Inferior parietal cortex (tissue), 1 donor: Measurements from ENCODE around the gene PPARD.
A peak's percentile ranks its signal among the peaks of the same experiment; 100 is the strongest.
"Not testable (repeated sequence)": the region's sequence is repeated elsewhere in the genome, so short reads cannot be mapped to it uniquely, and the experiment has no call there.

Source experiments
- DNase-seq: peaks from one replicate; pipeline ENCODE4 v3.0.0-alpha.2; 2016; ENCODE audit errors: extremely low spot score

PPARD gene

GRCh38 chr6:35312076-35312800, 30.1 kb upstream of the PPARD start:
- no peak for DNase-seq

- no peak for DNase-seq
Measured at GRCh38 chr6:35312807-35313206, 29.6 kb upstream of the PPARD start.

DNA sequence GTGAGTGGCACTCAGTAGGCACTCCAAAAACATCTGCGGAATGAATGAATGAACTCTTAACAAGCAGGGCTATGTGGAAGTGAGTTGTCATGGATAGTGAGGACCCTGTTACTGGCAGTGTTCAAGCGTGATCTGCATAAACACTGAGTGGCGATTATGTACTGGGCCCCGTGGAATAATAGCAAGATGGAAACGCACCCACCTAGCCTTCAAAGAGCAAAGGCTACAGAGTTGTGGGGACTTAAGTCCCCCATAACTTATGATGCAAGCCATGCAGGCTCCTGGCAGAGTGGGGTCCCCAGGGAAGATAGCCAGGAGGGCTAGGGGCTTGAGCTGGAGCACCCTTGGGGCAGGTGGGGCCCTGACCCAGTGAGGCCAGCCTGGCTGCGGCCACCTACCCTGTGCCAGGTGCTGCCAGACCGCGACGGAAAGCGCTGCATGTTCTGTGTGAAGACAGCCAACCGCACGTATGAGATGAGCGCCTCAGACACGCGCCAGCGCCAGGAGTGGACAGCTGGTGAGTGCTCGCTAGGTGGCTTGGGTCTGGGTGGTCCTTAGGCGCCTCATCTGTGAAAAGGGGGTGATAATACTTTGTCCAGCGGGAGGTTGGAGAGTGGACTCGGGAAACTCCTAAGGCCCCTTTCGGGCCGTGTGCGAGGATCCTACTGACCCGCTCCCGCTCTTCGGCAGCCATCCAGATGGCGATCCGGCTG, 24.7 kb upstream of the PPARD start:
- no peak for DNase-seq

GRCh38 chr6:35318196-35319171, 23.9 kb upstream of the PPARD start:
- DNase-seq, result peak; percentile 47

- no peak for DNase-seq
Measured at GRCh38 chr6:35319346-35320030, 22.9 kb upstream of the PPARD start.

DNA sequence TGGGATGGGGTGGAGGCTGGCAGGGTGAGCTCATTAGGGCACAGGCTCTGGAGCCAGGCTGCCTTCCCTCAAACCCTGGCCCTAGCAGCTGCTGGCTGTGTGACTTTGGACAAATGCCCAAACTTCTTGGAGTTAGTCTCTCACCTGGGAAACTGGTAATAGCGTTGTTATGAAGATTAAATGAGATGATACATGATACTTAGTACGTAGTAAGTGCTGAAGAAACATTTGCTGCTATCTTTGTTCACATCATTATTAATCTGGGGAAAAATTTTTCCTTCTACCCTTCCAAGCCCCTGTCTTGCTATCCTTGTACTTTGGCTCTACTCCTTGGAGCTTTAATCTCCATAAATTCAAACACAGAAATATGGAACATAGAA, 22.3 kb upstream of the PPARD start:
- no peak for DNase-seq

DNA sequence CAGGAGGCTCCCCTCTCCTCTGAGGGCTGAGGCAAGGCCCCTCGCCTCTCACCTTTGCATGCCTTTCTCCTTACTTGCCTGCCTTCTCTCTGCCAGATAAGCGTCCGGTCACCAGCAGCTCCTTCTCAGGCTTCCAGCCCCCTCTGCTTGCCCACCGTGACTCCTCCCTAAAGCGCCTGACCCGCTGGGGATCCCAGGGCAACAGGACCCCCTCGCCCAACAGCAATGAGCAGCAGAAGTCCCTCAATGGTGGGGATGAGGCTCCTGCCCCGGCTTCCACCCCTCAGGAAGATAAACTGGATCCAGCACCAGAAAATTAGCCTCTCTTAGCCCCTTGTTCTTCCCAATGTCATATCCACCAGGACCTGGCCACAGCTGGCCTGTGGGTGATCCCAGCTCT, 21.3 kb upstream of the PPARD start:
- DNase-seq, result no peak

- DNase-seq, result peak; percentile 27
Measured at GRCh38 chr6:35327349-35328027, 14.9 kb upstream of the PPARD start.

- no peak for DNase-seq
Measured at GRCh38 chr6:35328108-35328723, 14.1 kb upstream of the PPARD start.

DNA sequence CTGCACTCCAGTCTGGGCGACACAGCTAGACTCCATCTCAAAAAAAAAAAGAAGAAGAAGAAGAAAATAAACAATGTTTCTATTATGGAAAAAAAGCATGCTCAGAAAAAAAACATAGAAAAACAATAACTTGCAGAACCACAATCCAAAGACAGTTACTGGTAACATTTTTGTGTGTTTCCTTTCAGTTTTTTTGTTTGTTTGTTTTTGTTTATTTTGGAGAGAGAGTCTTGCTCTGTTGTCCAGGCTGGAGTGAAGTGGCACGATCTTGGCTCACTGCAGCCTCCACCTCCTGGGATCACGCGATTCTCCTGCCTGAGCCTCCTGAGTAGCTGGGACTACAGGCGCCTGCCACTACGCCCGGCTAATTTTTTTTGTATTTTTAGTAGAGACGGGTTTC, 13.4 kb upstream of the PPARD start:
- DNase-seq, result not testable (repeated sequence)

- no peak for DNase-seq
Measured at GRCh38 chr6:35330541-35331119, 11.7 kb upstream of the PPARD start.

GRCh38 chr6:35332074-35332887, 10.1 kb upstream of the PPARD start:
- DNase-seq, result not testable (repeated sequence)

DNA sequence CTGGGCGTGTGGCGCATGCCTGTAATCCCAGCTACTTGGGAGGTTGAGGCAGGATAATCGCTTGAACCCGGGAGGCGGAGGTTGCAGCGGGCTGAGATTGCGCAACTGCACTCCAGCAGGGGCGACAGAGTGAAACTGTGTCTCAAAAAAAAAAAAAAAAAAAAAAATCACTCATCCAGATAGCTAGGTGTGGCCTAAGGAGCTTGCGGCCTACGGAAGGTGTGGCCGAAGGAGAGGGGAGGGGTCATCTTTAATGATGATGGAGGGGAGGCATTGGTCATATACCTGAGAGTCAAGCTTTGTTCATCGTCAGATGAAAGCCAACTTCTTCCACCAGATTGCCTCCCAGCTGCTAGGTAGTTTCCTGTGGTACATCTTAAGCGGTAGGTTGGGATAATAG, 801 bp upstream of the PPARD start:
- DNase-seq, result no peak

- DNase-seq, result peak; percentile 25
Measured at GRCh38 chr6:35343092-35343834, 905 bp downstream of the PPARD start.

DNA sequence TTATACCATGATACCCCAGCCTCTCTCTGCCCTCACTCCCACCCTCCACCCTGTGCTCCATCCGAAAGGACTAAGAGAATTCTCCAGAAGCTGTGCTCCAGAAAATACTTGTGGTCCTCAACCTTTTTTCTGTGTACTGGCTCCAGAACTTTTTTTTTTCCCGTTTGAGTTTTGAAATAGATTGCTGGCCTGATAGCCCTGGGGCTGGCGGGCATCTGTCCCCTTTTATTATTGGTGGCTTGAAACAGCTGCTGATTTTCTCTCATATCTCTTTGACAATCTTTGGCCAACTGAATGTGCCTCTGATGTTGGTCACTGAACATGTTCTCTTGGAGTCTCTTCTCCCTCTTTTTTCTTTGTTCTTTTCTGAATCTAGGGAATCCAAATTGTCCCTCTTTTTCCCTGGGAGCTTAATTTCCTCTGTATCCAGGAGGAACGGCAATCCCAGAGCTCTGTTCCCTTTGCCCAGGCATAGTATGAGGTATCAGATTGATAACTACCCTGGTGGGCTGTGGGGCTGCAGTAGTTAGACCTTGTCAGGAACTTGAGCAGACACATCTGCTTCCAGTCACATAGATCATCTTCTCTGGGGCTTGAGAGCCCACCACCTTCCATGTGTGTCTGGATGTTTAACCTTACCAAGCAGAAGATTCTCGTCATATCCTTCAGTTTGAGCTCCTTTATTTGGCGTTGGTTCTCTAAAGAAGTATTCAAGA, 1.6 kb downstream of the PPARD start:
- DNase-seq, result no peak

GRCh38 chr6:35351422-35351821, 9.1 kb downstream of the PPARD start:
- DNase-seq, result no peak

DNA sequence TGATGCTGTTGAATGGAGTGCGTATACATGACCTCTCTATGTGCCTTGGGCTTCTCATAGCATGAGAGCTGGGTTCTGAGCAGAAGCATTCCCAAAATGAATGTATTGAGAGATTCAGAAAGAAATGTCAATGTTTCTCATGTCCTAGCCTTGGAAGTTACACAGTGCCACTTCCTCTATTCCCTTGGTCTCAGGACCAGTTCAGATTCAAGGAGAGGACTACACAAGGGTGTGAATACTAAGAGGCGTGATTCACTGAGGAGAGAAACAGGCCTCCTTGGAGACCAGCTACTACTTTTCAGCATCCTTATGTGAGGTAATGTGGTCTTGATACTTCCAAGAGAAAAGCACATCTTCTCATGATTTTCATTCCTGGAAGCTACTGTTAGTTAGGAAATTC, 10.4 kb downstream of the PPARD start:
- no peak for DNase-seq
